Measurements from ENCODE around the gene SGSH.

The SGSH gene

GRCh38 chr17:80267391-80267790, 47.3 kb upstream of the SGSH start:
- TF ChIP-seq EZH2 (IDR thresholded peaks at IDR 0.05; ENCODE audit: borderline replicate concordance, low read length) (no peak), CTCF (IDR thresholded peaks at IDR 0.05; ENCODE audit: low read length) (no peak)
- Histone ChIP-seq H3K79me2 (ENCODE audit: insufficient read depth, low read length) (no peaks in the 10 kb centered on the region), H4K20me1 (ENCODE audit: insufficient read depth, low read length) (no peaks in the 10 kb centered on the region), H3K36me3 (ENCODE audit: insufficient read depth, low read length) (0 out of 2 replicates have a peak, but pooled peaks cover 11% of the 10 kb centered on the region), H3K9me3 (ENCODE audit: low read length) (no peaks in the 10 kb centered on the region), H3F3A (ENCODE audit: insufficient read depth, low read length) (no peaks in the 10 kb centered on the region), H3K9ac (ENCODE audit: low read length) (no peak overlapping the region), H3K4me1 (ENCODE audit: insufficient read depth, low read length, severe bottlenecking) (peaks cover 19% of the 10 kb centered on the region), H2AFZ (ENCODE audit: low read length) (no peak overlapping the region), H3K27me3 (ENCODE audit: insufficient read depth, low read length) (no peaks in the 10 kb centered on the region), H3K4me2 (ENCODE audit: low read length) (no peak overlapping the region), H3K4me3 (ENCODE audit: low read depth, low read length, poor library complexity, severe bottlenecking) (no peak overlapping the region), H3K9me2 (ENCODE audit: low read depth, low read length) (no peaks in the 10 kb centered on the region), H3K27ac (ENCODE audit: low read depth, low read length, poor library complexity, severe bottlenecking) (no peak overlapping the region)

GRCh38 chr17:80265205-80266068, 45.3 kb upstream of the SGSH start:
- Histone ChIP-seq H4K20me1 (ENCODE audit: insufficient read depth, low read length) (no peaks in the 10 kb centered on the region), H3K27ac (ENCODE audit: low read depth, low read length, poor library complexity, severe bottlenecking) (no peak overlapping the region), H3K4me3 (ENCODE audit: low read depth, low read length, poor library complexity, severe bottlenecking) (no peak overlapping the region), H3K9me2 (ENCODE audit: low read depth, low read length) (no peaks in the 10 kb centered on the region), H3K9ac (ENCODE audit: low read length) (no peak overlapping the region), H2AFZ (ENCODE audit: low read length) (no peak overlapping the region), H3F3A (ENCODE audit: insufficient read depth, low read length) (no peaks in the 10 kb centered on the region), H3K79me2 (ENCODE audit: insufficient read depth, low read length) (no peaks in the 10 kb centered on the region), H3K9me3 (ENCODE audit: low read length) (no peaks in the 10 kb centered on the region), H3K4me1 (ENCODE audit: insufficient read depth, low read length, severe bottlenecking) (peaks cover 34% of the 10 kb centered on the region), H3K4me2 (ENCODE audit: low read length) (no peak overlapping the region), H3K36me3 (ENCODE audit: insufficient read depth, low read length) (0 out of 2 replicates have a peak, but pooled peaks cover 11% of the 10 kb centered on the region), H3K27me3 (ENCODE audit: insufficient read depth, low read length) (no peaks in the 10 kb centered on the region)
- TF ChIP-seq CTCF (IDR thresholded peaks at IDR 0.05; ENCODE audit: low read length) (no peak), EZH2 (IDR thresholded peaks at IDR 0.05; ENCODE audit: borderline replicate concordance, low read length) (no peak)

- Histone ChIP-seq H3K4me3 (ENCODE audit: low read depth, low read length, poor library complexity, severe bottlenecking) (peak overlapping the region; percentile 46), H3K9ac (ENCODE audit: low read length) (no peak overlapping the region), H3F3A (ENCODE audit: insufficient read depth, low read length) (no peaks in the 10 kb centered on the region), H3K9me3 (ENCODE audit: low read length) (no peaks in the 10 kb centered on the region), H3K4me1 (ENCODE audit: insufficient read depth, low read length, severe bottlenecking) (peaks cover 41% of the 10 kb centered on the region), H3K27ac (ENCODE audit: low read depth, low read length, poor library complexity, severe bottlenecking) (no peak overlapping the region), H3K79me2 (ENCODE audit: insufficient read depth, low read length) (no peaks in the 10 kb centered on the region), H3K27me3 (ENCODE audit: insufficient read depth, low read length) (no peaks in the 10 kb centered on the region), H3K4me2 (ENCODE audit: low read length) (peak overlapping the region; percentile 66), H2AFZ (ENCODE audit: low read length) (no peak overlapping the region), H4K20me1 (ENCODE audit: insufficient read depth, low read length) (no peaks in the 10 kb centered on the region), H3K36me3 (ENCODE audit: insufficient read depth, low read length) (0 out of 2 replicates have a peak, but pooled peaks cover 9% of the 10 kb centered on the region), H3K9me2 (ENCODE audit: low read depth, low read length) (no peaks in the 10 kb centered on the region)
- no peak for TF ChIP-seq EZH2 (IDR thresholded peaks at IDR 0.05; ENCODE audit: borderline replicate concordance, low read length)
- TF ChIP-seq CTCF (IDR thresholded peaks at IDR 0.05; ENCODE audit: low read length) = no peak
Measured at GRCh38 chr17:80264205-80265075, 44.3 kb upstream of the SGSH start.
